ENCODE data around the gene TMEM231.

GRCh38 chr16:75558846-75559401 is 2.9 kb upstream of the TMEM231 start:
- no peak for TF ChIP-seq CTCF (IDR thresholded peaks at IDR 0.05)
- no peak for TF ChIP-seq POLR2AphosphoS5 (IDR thresholded peaks at IDR 0.05; ENCODE audit: insufficient read depth in 1 of 2, low read depth in 1 of 2)

All from vagina (tissue), 2 donors.